SJSA1 (cell line): ENCODE measurements around the gene INPP5E. TPM values are rescaled to one million over a fixed set of nuclear protein-coding genes. Genes with fewer than 3 reads are reported as not detected.

Source experiments
- DNase-seq, 2 experiments: peaks; one replicate each; pipeline ENCODE4 v3.0.0-alpha.2; 2015 to 2020; ENCODE audit warnings: low spot score in 2 of 2, low read depth in 1 of 2
- H3K27ac ChIP-seq: fragments of 250-450 bp; sonication (Bioruptor Pico); 2 replicates; pipeline ENCODE4 v1.5.1; 2020; ENCODE audit warnings: mild to moderate bottlenecking, moderate library complexity
- H3K27me3 ChIP-seq: fragments of 250-450 bp; sonication (Bioruptor Pico); replicated peaks from 2 replicates; pipeline ENCODE4 v1.5.1; 2020; ENCODE audit warnings: mild to moderate bottlenecking, moderate library complexity
- H3K36me3 ChIP-seq: fragments of 250-450 bp; sonication (Bioruptor Pico); 2 replicates; pipeline ENCODE4 v1.5.1; 2020; ENCODE audit warnings: mild to moderate bottlenecking
- H3K4me1 ChIP-seq: fragments of 250-450 bp; sonication (Bioruptor Pico); replicated peaks from 2 replicates; pipeline ENCODE4 v1.6.1; 2021; ENCODE audit warnings: mild to moderate bottlenecking
- H3K4me3 ChIP-seq: fragments of 250-450 bp; sonication (Bioruptor Pico); 2 replicates; pipeline ENCODE4 v1.5.1; 2020; ENCODE audit warnings: mild to moderate bottlenecking
- H3K9me3 ChIP-seq: fragments of 250-450 bp; sonication (Bioruptor Pico); replicated peaks from 2 replicates; pipeline ENCODE4 v1.5.1; 2020; ENCODE audit warnings: mild to moderate bottlenecking
- total RNA-seq: library from RNA; depleted of rRNA; stranded (reverse); fragments of >200 nt; shearing (Covaris generic); gene quantifications from 2 replicates; pipeline ENCODE4 v1.2.3, GENCODE V29; 2014

Gene INPP5E
- total RNA-seq, 1 experiment from 2014 or later: 10.0 TPM

DNA sequence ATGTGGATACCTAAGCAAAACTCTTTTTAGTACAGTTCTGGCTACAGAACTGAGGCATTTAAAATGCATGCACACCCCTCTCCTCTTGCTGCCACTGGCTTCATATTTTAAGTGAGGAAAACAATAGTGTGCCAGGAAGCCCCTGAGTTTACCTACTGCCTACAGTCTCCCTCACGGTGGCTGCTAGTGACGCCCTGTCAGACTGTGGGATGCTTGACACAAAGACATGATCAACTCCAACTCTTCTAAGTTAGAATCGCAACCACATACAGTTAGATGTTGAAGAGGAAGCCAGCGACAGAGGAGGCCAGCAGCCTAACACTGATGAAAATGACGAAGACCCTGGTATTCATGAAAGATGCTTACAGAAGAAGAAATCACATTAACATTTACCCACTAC, 41.9 kb upstream of the INPP5E start:
- Histone ChIP-seq H3K27ac (0 out of 2 replicates have a peak overlapping the region, but pooled peaks have one; percentile 93), H3K4me3 (peak overlapping the region; percentile 94), H3K27me3 (no peaks in the 10 kb centered on the region), H3K36me3 (peaks cover 30% of the 10 kb centered on the region), H3K9me3 (no peaks in the 10 kb centered on the region), H3K4me1 (peaks cover 18% of the 10 kb centered on the region)
- DNase-seq: no peak

DNA sequence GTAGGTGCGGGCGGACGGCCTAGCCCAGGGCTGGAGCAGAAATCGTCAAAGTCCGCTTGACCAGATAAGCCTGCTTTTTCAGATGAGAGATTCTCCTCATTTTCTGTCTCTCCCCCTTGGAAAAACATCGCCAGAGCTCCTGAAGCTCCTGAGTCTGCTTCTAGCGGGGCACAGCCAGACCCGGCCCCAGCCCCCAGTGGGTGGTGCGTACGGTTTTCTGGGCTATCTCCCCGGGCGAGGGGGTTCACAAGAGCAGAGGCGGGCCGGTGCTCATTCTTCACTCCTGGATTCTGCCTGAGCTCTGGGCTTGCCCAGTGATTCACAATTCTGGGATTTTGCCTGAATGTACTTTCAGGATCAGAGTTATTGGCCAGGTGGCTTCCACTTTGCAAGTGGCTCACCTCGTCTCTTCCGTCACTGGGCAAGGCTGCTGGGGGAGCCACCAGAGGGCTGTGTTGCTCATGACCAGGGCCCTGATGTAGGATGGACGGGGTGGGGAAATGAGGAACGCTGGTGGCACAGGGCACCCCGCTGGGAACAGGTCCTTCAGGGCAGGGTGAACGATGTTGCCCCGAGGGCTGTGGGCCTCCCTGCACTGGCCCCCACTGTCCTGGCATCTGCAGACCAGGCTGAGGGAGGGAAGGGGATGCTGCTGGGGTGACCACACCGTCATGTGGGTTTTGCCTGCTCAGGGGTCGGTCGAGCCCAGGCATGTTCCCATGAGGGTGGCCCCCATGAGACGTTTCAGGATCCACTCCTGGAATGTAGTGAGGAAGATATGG, 36.9 kb upstream of the INPP5E start:
- H3K4me1 ChIP-seq: peaks cover 4% of the 10 kb centered on the region
- H3K36me3 ChIP-seq: peaks cover 74% of the 10 kb centered on the region
- H3K27ac ChIP-seq: no peak overlapping the region
- no peaks in the 10 kb centered on the region for H3K9me3 ChIP-seq
- H3K27me3 ChIP-seq: no peaks in the 10 kb centered on the region
- no peak overlapping the region for H3K4me3 ChIP-seq
- no peak for DNase-seq

DNA sequence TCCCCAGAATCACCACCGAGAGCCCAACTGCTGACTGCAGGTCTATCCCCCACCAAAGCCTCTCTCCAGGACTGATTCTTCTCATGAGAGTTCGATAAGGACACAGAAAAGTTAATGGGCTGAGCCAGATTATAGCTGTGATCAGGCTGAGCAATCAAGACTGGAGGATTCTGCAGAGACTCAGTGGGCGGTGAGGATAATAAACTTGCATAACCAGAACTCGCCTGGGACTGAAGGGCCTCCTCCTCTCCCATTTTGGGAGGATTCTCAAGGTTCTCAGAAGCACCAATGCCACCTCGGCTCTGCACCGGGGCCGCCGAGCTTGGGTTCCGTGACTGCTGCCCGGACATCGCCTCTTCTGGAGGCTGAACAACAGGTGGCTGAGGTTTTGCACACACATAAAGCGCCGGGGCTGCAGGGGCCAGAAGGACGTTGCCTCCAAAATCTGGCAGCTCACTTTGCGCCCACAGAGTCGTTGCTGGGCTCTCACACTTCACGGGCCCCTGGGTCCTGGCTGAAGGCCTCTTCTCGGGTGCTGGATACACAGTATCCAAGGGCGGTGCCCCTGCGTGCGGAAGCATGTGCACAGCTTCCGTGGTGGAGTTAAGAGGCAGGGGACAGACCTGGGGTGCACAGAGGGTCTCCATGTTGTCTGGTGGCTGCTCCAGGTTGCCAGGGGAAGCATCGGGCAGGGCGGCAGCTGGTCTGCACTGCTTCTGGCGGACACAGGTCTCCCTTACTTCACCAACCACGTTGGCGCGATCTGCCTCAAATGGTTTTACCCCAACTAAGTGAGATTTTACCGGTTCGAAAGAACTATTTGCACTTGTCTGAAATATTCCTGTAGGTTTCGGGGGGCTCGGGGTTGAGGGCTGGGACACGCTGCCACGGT, 35.6 kb upstream of the INPP5E start:
- H3K4me1 ChIP-seq: no peaks in the 10 kb centered on the region
- no peak for DNase-seq
- H3K27ac ChIP-seq: no peak overlapping the region
- H3K4me3 ChIP-seq: no peak overlapping the region
- H3K36me3 ChIP-seq: peaks cover 81% of the 10 kb centered on the region
- H3K27me3 ChIP-seq: no peaks in the 10 kb centered on the region
- no peaks in the 10 kb centered on the region for H3K9me3 ChIP-seq

DNA sequence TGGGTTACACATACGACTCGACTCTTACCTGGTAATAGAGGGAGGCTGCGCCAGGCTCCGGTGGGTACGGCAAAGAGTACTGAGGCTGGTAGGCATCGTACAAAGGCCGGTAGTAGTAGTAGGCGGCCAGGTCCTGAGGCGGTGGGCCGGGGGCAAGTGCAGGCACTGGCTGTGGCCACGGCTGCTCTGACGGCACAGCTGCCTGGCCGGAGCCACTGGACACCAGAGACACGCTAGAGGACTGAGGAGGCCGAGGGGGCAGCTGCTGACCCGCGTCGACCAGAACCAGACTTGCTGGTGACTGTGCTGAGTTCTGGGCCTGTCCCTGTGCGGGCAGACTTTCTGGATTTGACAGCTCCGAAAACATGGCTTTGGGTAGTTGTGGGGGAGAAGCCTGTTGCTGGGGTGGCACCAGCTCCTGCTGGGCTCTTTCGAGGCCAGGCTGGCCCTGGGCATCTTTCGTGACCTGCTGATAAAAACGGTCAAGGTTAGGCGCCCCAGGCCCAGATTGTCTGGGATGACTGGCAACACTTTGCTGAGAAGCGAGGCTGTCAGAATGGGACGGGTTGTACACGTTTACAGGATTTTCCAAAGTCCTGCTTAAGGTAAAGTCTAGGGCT, 34.5 kb upstream of the INPP5E start:
- Histone ChIP-seq H3K4me1 (no peaks in the 10 kb centered on the region), H3K27me3 (no peaks in the 10 kb centered on the region), H3K4me3 (no peak overlapping the region), H3K9me3 (no peaks in the 10 kb centered on the region), H3K27ac (no peak overlapping the region), H3K36me3 (peaks cover 90% of the 10 kb centered on the region)
- DNase-seq: no peak

DNA sequence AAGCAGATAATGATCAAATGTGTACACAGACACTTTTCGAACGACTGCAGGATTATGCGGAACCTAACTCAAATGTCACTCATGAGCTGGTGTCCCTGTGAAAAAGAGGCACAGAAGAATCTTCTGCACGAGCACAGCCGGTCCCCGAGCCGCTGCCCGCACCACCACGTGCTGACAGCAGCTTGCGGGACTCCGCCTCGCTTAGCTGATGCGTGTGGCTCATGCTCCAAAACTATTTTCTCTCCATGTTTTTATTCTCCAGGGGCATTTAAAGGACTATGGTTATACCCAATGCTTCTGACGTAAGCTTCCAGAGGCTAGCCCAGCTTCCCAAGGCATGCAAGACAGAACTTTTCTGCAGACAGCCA, 33.7 kb upstream of the INPP5E start:
- no peaks in the 10 kb centered on the region for H3K27me3 ChIP-seq
- H3K27ac ChIP-seq: no peak overlapping the region
- no peaks in the 10 kb centered on the region for H3K4me1 ChIP-seq
- H3K9me3 ChIP-seq: no peaks in the 10 kb centered on the region
- no peak for DNase-seq
- no peak overlapping the region for H3K4me3 ChIP-seq
- H3K36me3 ChIP-seq: peaks cover 97% of the 10 kb centered on the region

DNA sequence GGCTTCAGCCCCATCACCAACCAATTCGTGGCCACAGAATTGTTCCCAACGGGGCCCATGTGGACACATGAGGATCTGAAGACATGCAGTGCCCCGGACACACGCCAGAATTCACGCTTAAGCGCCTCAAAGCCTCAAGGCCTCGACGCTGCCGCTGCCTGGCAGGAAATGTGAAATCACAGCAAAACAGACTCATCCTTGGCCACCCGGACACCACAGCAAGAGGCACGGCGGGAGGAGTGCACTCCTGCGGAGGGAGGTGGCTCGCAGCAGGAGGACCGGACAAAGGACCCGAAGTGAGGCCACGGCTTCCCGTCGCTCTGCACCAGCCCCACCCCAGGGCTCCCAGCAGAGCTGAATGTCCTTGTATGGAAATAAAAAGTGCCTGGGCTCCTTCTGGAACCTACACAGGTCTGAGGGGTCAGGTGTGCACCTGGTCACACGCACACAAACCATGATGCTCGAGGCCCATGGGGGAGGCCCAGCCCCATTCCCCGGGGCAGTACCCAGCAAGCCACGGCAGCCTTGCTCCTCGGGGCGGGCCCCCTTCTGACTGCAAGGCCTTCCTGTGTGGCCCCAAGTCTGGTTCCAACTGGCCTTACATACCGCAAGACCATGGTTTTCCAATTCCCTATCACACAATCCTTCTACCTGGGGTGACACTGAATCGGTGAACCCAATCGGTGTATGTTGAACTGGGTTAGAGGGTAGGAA, 33.2 kb upstream of the INPP5E start:
- Histone ChIP-seq H3K4me1 (no peaks in the 10 kb centered on the region), H3K36me3 (peaks cover 100% of the 10 kb centered on the region), H3K27ac (no peak overlapping the region), H3K27me3 (no peaks in the 10 kb centered on the region), H3K9me3 (no peaks in the 10 kb centered on the region), H3K4me3 (no peak overlapping the region)
- DNase-seq: no peak

DNA sequence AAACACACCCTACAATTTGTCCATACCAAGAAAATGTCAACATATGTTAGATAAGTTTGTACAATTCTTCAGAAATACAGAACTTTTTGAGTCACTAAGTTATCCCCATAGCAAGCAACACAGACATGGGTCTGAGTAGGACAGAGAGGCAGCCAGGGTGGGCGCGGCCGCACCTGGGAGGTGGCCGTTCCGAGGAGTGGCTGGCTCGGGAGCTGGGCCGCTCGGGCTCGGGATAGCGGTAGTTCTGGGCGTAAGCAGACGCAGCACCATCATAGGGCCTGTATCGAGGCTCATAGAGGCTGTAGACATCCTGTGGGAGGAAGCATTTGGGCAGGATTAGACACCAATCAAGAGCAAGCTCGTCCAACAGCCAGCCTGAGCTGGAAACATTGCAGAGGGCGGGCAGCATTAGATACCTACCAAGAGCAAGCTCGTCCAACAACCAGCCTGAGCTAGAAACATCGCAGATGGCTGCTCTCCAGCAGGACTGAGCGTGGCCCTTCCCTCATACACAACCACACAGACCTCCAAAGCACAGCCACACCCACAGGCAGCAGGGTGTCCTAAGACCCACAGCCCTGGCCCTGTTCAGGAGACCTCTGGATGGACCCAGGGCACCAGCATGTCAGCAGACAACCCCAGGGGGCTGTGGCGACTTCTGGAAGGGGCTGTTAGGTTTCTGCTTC, 32.3 kb upstream of the INPP5E start:
- Histone ChIP-seq H3K36me3 (peaks cover 100% of the 10 kb centered on the region), H3K9me3 (no peaks in the 10 kb centered on the region), H3K4me3 (no peak overlapping the region), H3K4me1 (no peaks in the 10 kb centered on the region), H3K27ac (no peak overlapping the region), H3K27me3 (no peaks in the 10 kb centered on the region)
- no peak for DNase-seq

DNA sequence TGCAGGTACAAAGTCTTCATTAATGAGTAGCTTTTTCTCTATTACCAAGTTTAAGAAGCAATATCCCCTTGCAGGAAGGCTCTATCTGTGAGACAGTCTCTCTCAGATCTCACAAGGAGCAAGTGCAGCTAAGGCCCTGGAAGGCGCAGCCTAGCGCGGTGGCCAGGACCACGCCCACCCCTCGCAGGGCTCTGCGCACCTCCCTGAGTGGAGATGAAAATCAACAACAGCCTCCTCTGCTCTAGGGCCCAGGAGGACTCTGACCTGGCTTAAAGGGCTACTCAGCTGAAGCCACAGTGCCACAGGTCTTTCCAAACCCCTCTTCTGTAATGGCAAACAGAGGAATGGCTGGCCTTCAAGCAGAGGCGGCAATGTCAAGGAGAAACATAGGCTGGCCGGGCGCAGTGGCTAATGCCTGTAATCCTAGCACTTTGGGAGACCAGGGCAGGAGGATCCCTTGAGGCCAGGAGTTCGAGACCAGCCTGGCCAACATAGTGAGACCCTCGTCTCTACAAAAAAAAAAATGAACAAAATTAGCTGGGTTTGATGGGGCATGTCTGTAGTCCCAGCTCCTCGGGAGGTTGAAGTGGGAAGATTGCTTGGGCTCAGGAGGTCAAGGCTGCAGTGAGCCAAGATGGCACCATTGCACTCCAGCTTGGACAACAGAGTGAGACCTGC, 31.3 kb upstream of the INPP5E start:
- no peak for DNase-seq
- no peaks in the 10 kb centered on the region for H3K4me1 ChIP-seq
- no peak overlapping the region for H3K27ac ChIP-seq
- no peaks in the 10 kb centered on the region for H3K27me3 ChIP-seq
- no peaks in the 10 kb centered on the region for H3K9me3 ChIP-seq
- H3K4me3 ChIP-seq: no peak overlapping the region
- H3K36me3 ChIP-seq: peaks cover 100% of the 10 kb centered on the region

DNA sequence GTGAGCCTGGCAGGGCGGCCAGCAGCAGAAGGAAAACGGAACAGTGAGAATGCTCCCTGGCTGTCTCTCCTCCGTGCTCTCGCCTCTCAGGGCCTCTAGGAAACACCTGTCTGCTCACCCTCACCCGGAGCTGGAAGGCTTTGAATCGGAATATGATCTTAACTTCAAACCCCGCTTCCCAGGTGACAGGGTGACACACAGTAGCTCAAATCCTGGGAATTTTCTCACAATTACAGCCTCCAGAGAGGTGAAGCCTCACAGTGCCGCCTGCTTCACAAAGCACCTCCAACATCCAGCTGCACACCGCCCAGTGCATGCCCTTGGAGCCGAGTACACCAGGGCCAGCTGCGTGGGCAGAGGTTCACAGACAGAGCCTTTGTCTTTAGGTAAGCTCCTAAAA, 30.7 kb upstream of the INPP5E start:
- no peak for DNase-seq
- H3K27ac ChIP-seq: no peak overlapping the region
- H3K4me1 ChIP-seq: no peaks in the 10 kb centered on the region
- H3K36me3 ChIP-seq: peaks cover 100% of the 10 kb centered on the region
- H3K9me3 ChIP-seq: no peaks in the 10 kb centered on the region
- H3K27me3 ChIP-seq: no peaks in the 10 kb centered on the region
- H3K4me3 ChIP-seq: no peak overlapping the region

DNA sequence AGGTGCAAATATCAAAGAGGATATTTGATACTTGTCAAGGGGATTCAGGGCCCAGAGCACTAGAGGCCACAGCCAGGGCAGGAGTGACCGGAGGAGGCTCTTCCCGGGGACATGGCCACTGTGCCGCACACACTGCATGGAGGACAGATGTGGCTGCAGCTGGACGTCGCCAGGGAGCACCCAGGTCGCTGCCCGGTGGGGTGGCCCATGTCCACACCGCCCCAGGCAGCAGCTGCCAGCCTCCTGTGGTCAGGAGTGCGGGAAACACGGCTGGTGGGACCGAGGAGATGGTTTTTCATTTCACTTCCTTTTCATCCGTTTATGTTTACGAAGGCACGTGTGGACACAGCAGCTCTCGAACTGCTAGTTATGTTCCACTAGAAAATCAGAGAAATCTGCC, 28.1 kb upstream of the INPP5E start:
- no peaks in the 10 kb centered on the region for H3K9me3 ChIP-seq
- no peaks in the 10 kb centered on the region for H3K27me3 ChIP-seq
- no peak overlapping the region for H3K4me3 ChIP-seq
- H3K4me1 ChIP-seq: no peaks in the 10 kb centered on the region
- H3K27ac ChIP-seq: no peak overlapping the region
- H3K36me3 ChIP-seq: peaks cover 100% of the 10 kb centered on the region
- DNase-seq: no peak

DNA sequence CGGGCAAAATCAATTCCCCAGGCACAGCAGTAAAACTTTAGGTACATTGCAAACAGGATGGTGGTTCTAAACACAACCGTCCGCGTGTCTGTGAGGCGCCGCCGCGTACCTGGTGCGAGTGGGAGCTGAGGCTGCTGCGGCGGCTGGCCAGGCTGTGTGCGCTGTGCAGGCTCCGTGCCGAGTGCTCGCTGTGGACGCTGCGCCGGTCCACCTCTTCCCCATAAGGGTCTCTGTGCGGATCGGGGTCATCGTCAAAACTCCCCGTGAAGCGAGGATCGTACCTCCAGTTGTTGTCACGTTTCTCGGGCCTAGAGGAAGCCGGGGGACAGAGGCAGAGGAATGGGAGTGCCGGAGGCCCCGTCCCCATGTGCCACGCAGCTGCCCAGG, 26.5 kb upstream of the INPP5E start:
- Histone ChIP-seq H3K27ac (no peak overlapping the region), H3K4me1 (no peaks in the 10 kb centered on the region), H3K9me3 (no peaks in the 10 kb centered on the region), H3K27me3 (no peaks in the 10 kb centered on the region), H3K36me3 (peaks cover 100% of the 10 kb centered on the region), H3K4me3 (no peak overlapping the region)
- DNase-seq: no peak

DNA sequence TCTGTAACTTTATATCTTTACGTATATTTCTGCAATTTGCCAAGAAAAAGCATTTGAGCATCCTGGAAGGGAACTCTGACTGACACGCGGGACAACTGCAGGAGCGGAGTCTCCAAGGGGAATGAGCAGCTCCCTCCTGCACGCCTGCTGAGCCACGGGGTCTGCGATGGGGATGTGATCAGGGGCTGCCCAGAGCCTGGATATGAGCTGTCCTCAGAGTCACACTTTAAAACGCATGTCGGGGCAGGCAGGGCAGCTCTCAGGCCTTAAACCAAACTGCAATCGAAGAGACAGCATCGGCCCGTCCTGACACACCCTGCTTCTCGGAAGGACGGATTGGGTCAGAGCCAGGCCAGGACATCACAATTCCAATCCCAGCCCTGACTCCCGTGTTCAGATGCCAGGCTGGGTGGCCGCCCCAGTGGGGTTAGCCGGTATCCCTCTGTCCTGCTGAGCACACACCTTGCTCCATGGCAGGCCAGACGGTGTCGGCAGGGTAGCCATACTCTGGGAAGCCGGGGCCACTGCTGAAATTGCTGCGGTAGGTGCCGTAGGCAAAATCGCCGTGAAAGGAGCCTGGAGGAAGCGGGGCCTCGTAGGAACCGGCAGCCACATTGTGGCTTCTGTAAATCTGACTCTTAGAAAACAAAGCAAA, 26.0 kb upstream of the INPP5E start:
- Histone ChIP-seq H3K4me1 (no peaks in the 10 kb centered on the region), H3K4me3 (no peak overlapping the region), H3K27me3 (no peaks in the 10 kb centered on the region), H3K36me3 (peaks cover 100% of the 10 kb centered on the region), H3K9me3 (no peaks in the 10 kb centered on the region), H3K27ac (no peak overlapping the region)
- DNase-seq: no peak
